DOHH2 (cell line): Measurements from ENCODE around the gene MACROD1.

Experiments used
- EZH2phosphoT487 ChIP-seq: fragments of 200-600 bp; sonication (generic); IDR thresholded peaks from 2 replicates; pipeline ENCODE4 v1.6.1; 2017; ENCODE audit warnings: borderline replicate concordance, mild to moderate bottlenecking, antibody characterized with exemption, low read length, moderate library complexity, mixed read lengths
- TF ChIP-seq, protein P1 (sequence below): fragments of 200-600 bp; sonication (generic); IDR thresholded peaks from one replicate; pipeline ENCODE4 v1.5.1; 2014; ENCODE audit warnings: antibody characterized with exemption, mild to moderate bottlenecking, low read depth, low read length; ENCODE audit not compliant: poor library complexity, severe bottlenecking

DNA sequence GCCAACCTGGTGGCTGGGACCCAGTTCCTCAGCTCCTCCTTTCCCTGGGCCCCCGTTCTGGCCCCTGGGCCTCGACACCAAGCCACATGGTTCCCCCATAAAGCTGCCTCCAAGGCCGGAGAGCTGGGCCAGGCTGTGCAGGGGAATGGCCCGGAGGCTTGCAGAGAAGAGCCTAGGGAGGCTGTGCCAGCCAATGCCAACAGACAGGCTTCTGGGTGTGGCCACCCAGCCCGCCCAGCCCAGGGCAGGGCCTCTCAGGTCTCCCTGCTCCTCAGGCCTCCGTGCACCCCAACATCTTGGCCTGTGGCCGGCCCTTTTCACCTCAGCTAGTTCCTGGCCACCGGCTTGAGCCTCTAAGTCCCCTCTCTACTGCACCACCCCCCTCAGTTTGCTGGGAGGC is 147.6 kb downstream of the MACROD1 start:
- TF ChIP-seq, protein P1, sequence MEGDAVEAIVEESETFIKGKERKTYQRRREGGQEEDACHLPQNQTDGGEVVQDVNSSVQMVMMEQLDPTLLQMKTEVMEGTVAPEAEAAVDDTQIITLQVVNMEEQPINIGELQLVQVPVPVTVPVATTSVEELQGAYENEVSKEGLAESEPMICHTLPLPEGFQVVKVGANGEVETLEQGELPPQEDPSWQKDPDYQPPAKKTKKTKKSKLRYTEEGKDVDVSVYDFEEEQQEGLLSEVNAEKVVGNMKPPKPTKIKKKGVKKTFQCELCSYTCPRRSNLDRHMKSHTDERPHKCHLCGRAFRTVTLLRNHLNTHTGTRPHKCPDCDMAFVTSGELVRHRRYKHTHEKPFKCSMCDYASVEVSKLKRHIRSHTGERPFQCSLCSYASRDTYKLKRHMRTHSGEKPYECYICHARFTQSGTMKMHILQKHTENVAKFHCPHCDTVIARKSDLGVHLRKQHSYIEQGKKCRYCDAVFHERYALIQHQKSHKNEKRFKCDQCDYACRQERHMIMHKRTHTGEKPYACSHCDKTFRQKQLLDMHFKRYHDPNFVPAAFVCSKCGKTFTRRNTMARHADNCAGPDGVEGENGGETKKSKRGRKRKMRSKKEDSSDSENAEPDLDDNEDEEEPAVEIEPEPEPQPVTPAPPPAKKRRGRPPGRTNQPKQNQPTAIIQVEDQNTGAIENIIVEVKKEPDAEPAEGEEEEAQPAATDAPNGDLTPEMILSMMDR: no peak
- TF ChIP-seq EZH2phosphoT487: no peak
